ENCODE data around the gene PLA2G1B.
"Not testable (repeated sequence)": the region's sequence is repeated elsewhere in the genome, so short reads cannot be mapped to it uniquely, and the experiment has no call there.

The PLA2G1B gene

GRCh38 chr12:120358412-120359100, 31.0 kb upstream of the PLA2G1B start:
- no peak for DNase-seq (ENCODE audit: low read depth in 3 of 3)

GRCh38 chr12:120357104-120357503, 29.5 kb upstream of the PLA2G1B start:
- DNase-seq (ENCODE audit: low read depth in 3 of 3) = no peak

GRCh38 chr12:120356567-120357030, 29.0 kb upstream of the PLA2G1B start:
- DNase-seq (ENCODE audit: low read depth in 3 of 3) = peak; percentile 57 to 74 (median 62)

GRCh38 chr12:120353556-120354317, 26.2 kb upstream of the PLA2G1B start:
- DNase-seq (ENCODE audit: low read depth in 3 of 3) = no peak

- no peak for DNase-seq (ENCODE audit: low read depth in 3 of 3)
These were observed 25.6 kb upstream of the PLA2G1B start for GRCh38 chr12:120353136-120353535.

- DNase-seq (ENCODE audit: low read depth in 3 of 3) = no peak
These were observed 24.5 kb upstream of the PLA2G1B start for GRCh38 chr12:120352117-120352516.

GRCh38 chr12:120350576-120351350, 23.2 kb upstream of the PLA2G1B start:
- no peak for DNase-seq (ENCODE audit: low read depth in 3 of 3)

GRCh38 chr12:120347766-120348165, 20.2 kb upstream of the PLA2G1B start:
- no peak for DNase-seq (ENCODE audit: low read depth in 3 of 3)

GRCh38 chr12:120346681-120347080, 19.1 kb upstream of the PLA2G1B start:
- DNase-seq (ENCODE audit: low read depth in 3 of 3) = no peak

- no peak for DNase-seq (ENCODE audit: low read depth in 3 of 3)
These were observed 18.5 kb upstream of the PLA2G1B start for GRCh38 chr12:120346031-120346430.

GRCh38 chr12:120343692-120344091, 16.1 kb upstream of the PLA2G1B start:
- no peak for DNase-seq (ENCODE audit: low read depth in 3 of 3)

GRCh38 chr12:120343039-120343537, 15.5 kb upstream of the PLA2G1B start:
- DNase-seq (ENCODE audit: low read depth in 3 of 3) = no peak

- no peak for DNase-seq (ENCODE audit: low read depth in 3 of 3)
These were observed 14.8 kb upstream of the PLA2G1B start for GRCh38 chr12:120342175-120343038.

- no peak for DNase-seq (ENCODE audit: low read depth in 3 of 3)
These were observed 11.7 kb upstream of the PLA2G1B start for GRCh38 chr12:120339256-120339655.

- no peak for DNase-seq (ENCODE audit: low read depth in 3 of 3)
These were observed 10.2 kb upstream of the PLA2G1B start for GRCh38 chr12:120337730-120338129.

- DNase-seq (ENCODE audit: low read depth in 3 of 3) = not testable (repeated sequence)
These were observed 8.8 kb upstream of the PLA2G1B start for GRCh38 chr12:120336392-120336791.

- peak in 1 of 3 experiments; percentile 35 for DNase-seq (ENCODE audit: low read depth in 3 of 3)
These were observed 7.9 kb upstream of the PLA2G1B start for GRCh38 chr12:120335447-120335846.

- DNase-seq (ENCODE audit: low read depth in 3 of 3) = no peak
These were observed 4.9 kb upstream of the PLA2G1B start for GRCh38 chr12:120332523-120332922.

GRCh38 chr12:120332041-120332440, 4.5 kb upstream of the PLA2G1B start:
- DNase-seq (ENCODE audit: low read depth in 3 of 3) = no peak

- DNase-seq (ENCODE audit: low read depth in 3 of 3) = no peak
These were observed 3.8 kb upstream of the PLA2G1B start for GRCh38 chr12:120331390-120331789.

GRCh38 chr12:120328228-120328627, 649 bp upstream of the PLA2G1B start:
- no peak for DNase-seq (ENCODE audit: low read depth in 3 of 3)

All from stimulated activated CD4-positive, alpha-beta T cell treated with anti-CD3 and anti-CD28 coated beads, TNF-alpha, amount 100 ng/mL, for 24 hours (primary cell).